ENCODE measurements around the gene CDH24.

Gene CDH24

DNA sequence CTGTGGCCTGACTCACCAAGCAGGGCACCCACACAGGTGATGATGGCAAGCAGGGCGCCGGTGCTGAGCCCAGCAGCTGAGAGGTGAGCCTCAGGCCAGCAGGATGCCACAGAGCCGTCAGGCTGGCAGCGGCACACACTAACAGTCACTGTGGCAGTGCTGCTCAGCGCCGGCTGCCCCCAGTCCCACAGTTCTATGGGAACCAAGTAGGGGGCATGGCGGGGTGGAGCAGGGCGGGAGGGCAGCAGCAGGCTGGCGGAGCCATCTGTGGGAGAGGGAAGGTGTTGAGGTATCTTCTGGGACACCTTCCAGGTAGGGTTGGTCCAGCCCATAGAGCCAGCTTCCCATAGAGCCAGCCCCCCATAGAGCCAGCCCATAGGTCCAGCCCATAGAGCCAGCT is 8.3 kb downstream of the CDH24 start:
- TF ChIP-seq GATA2 (IDR thresholded peaks at IDR 0.05; ENCODE audit: low read depth, low read length) (no peak), GATA3 (IDR thresholded peaks at IDR 0.05; ENCODE audit: low read depth, low read length) (no peak)

DNA sequence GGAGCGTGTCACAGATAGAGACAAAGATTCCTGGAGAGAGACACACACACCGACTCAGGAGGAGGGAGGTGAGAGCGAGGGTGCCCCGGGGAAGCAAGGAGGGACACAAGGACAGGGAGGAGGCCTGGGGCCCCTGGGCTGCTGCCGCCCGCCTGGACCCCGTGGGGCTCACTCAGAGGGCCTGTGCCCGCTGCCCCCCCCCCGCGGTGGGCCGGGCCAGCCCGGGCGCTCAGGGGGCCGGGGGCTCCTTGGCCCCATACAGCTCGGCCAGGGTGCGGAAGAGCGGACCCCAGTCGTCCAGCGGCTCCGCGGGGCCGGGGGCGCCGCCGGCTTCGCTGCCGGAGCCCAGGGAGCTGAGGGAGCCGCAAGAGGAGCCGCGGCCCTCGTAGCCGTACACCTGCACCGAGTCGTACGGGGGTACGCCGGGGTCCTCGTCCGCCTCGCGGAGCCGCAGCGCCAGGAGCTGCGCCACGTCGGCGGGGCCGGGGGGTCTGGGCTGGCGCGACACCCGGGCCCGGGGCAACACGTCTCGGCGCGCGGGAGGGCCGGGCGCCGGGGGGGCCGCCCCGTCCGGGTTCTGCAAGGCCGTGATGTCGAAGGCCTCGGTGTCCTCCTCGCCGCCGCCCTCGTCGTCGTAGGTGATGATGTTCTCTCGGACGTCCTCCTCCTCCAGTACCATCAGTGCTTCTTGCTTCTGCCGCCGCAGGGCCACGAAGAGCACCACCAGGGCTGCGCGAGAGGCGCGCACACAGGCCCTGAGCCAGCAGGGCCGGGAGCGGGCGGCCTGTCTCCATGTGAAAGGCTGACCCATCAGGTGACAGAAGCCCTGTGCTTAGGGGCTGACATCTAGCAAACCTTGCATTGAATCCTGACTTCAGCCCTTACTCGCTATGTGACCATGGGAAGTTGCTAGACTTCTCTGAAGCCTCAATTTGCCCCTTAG is 9.3 kb downstream of the CDH24 start:
- TF ChIP-seq GATA2 (IDR thresholded peaks at IDR 0.05; ENCODE audit: low read depth, low read length) = no peak
- no peak for TF ChIP-seq GATA3 (IDR thresholded peaks at IDR 0.05; ENCODE audit: low read depth, low read length)

DNA sequence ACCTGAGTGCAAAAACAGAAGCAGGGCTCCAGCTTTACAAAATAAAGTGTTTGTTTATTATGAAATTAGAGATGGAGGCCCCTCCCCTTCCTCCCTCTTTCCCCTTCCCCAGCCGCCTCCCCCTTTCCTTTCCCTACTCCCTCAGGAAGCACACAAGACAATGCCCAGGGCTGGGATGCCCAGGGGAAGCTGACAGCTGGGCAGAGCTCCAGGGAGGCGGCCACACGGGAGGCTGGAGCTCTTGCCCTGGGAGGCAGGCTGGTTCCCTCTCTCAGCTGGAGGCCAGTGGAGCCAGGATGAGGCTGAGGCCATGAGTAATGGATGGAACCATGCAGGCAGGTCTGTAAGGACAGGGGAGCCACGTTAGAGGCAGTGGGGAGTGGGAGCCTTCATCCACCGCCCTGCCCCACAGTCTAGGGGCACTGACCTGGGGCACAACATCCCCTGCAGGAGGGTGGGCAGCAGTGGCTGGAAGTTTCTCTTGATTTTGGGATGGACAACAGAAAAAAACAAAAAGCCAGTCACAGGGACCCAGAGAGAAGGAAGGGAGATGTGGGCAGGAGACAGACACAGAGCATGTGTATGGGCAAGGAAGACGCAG is 10.2 kb downstream of the CDH24 start:
- TF ChIP-seq GATA3 (IDR thresholded peaks at IDR 0.05; ENCODE audit: low read depth, low read length) (no peak), GATA2 (IDR thresholded peaks at IDR 0.05; ENCODE audit: low read depth, low read length) (no peak)

DNA sequence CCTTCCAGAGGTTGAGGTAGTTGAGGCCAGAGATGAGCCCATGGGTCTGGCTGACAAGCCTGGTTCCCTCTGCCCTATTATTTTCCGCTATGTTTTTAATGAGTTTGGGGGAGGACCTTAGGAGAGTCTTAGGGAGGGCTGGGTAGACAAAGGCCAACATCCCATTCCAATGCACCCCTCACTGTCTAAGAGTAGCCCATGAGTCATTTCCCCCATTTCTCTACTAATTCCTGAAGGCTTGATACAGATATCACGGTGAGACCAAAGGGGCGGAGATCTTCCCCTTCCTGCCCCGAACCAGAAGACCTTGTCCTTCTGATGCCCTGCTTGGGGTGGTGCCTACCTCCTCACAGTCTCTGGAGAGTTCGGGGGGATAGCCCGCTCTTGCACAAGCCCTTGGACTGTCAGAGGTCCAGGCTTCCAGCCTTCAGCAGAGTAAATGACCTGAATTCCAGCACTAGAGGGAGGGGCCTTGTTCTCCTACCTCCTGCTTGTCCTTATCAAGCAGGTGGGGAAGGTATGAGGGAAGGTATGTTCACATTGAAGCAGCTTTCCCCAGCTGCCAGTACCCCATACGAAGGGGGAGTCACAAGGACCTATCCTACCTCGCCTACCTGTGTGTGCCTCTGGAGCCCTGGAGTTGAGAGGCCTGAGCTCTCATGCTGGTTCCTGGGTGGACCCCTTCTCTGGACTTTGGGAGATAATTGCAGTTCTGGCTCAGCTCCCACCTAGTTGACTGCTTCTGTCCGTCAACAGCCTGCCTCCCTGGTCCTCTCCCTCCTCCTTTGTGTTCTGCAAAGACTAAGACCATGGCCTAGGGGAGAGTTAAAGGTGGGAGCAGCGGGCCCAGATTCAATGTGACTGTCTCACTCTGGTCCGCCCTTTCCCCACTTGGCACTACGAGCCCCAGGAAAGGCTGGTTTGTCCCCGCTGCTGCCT is 11.6 kb downstream of the CDH24 start:
- no peak for TF ChIP-seq GATA3 (IDR thresholded peaks at IDR 0.05; ENCODE audit: low read depth, low read length)
- no peak for TF ChIP-seq GATA2 (IDR thresholded peaks at IDR 0.05; ENCODE audit: low read depth, low read length)

DNA sequence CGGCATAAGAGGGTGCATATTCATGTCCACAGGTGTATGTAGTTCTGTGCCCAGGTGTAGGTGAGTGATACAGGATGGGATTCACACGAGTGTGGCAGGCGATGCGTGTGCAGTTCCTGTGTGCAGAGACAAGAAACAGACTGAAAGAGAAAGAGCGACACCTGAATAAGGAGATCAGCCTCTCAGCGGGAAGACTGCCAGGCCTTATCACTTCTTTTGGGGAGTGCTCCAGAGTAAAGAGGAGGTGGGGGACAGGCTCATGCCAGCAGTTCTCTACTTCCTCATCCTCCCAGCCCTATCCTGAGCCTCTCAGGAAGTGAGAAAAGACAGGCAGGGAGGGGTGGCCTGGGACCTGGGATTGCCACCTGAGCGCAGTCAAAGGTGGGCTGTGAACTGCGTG is 12.5 kb downstream of the CDH24 start:
- TF ChIP-seq GATA3 (IDR thresholded peaks at IDR 0.05; ENCODE audit: low read depth, low read length) (no peak), GATA2 (IDR thresholded peaks at IDR 0.05; ENCODE audit: low read depth, low read length) (no peak)

DNA sequence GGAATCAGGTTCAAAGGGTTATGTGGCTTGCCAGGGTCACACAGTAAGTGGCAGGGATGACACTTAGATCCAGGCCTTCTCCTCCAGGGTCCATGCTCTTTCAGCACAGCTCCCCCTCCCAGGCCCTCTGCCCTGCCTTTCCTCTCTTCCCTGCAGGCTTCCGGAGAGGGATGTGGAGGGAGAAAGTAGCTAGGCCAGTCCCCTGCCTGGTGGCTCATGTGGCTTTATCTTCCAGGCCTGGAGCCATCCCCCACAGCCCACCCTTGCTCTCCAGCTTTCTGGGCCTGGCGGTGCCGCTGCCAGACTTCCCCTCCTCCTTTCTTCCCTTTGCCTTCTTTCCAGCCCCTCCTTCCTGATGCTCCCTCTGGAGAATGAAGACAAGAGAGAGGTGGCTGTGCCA is 13.6 kb downstream of the CDH24 start:
- TF ChIP-seq GATA2 (IDR thresholded peaks at IDR 0.05; ENCODE audit: low read depth, low read length) (no peak), GATA3 (IDR thresholded peaks at IDR 0.05; ENCODE audit: low read depth, low read length) (no peak)

DNA sequence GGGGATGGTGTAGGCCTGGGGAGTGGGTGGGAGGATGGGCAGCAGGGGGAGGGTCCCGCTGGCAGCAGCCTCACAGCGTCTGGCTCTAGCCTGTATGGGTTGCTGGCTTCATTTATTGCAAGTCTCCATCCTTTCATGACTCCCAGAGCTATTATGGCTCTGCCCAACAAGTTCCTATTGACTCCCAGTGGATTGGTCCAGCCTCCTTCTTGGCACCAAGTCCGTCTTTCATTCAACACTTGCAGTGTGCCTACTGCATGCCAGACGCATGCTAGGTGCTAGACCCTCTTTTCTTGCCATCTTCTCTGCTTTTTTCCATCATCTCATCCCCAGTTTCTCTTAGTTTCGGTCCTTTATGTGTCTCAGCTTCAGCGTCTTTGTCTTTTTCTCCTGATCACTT is 14.2 kb downstream of the CDH24 start:
- TF ChIP-seq GATA2 (IDR thresholded peaks at IDR 0.05; ENCODE audit: low read depth, low read length) (no peak), GATA3 (IDR thresholded peaks at IDR 0.05; ENCODE audit: low read depth, low read length) (no peak)

DNA sequence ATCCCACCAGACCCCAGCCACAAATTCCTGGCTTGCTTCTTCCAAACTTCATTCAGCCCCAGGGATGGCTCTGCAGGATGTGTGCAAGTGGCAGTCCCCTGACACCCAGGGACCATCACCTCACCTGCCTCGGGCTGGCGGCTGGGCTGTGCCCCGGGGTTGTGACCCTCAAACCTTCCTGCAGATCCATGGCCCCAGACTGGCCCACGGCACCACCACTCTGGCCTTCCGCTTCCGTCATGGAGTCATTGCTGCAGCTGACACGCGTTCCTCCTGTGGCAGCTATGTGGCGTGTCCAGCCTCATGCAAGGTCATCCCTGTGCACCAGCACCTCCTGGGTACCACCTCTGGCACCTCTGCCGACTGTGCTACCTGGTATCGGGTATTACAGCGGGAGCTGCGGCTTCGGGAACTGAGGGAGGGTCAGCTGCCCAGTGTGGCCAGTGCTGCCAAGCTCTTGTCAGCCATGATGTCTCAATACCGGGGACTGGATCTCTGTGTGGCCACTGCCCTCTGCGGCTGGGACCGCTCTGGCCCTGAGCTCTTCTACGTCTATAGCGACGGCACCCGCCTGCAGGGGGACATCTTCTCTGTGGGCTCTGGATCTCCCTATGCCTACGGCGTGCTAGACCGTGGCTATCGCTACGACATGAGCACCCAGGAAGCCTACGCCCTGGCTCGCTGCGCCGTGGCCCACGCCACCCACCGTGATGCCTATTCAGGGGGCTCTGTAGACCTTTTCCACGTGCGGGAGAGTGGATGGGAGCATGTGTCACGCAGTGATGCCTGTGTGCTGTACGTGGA is 15.0 kb downstream of the CDH24 start, which contains the start of gene PSMB11:
Gene PSMB11, plus strand, starts transcription at position 51 of the 804 bp plus-strand sequence. Its CDS starts 14 bp downstream, at position 65.
- TF ChIP-seq GATA2 (IDR thresholded peaks at IDR 0.05; ENCODE audit: low read depth, low read length) (no peak), GATA3 (IDR thresholded peaks at IDR 0.05; ENCODE audit: low read depth, low read length) (no peak)

DNA sequence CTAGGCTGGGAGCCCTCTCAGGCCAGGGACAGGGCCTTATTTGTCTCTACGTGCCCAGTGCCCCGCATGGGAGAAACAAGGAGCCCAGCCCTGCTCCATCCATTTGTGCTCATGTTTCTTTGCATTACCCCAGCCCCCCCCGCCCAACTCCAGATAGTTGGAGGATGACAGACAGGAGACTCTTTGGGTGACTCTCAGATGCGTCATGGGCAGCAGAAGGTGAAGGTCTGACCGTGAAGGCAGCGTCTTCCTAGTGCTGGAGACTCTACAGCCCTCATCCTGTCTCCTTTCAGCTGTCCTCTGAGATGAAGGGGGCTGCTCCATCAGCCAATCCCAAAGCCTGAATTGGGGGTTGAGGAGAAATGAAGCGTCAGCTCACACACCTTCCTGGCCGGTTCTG is 15.6 kb downstream of the CDH24 start:
- no peak for TF ChIP-seq GATA3 (IDR thresholded peaks at IDR 0.05; ENCODE audit: low read depth, low read length)
- no peak for TF ChIP-seq GATA2 (IDR thresholded peaks at IDR 0.05; ENCODE audit: low read depth, low read length)

DNA sequence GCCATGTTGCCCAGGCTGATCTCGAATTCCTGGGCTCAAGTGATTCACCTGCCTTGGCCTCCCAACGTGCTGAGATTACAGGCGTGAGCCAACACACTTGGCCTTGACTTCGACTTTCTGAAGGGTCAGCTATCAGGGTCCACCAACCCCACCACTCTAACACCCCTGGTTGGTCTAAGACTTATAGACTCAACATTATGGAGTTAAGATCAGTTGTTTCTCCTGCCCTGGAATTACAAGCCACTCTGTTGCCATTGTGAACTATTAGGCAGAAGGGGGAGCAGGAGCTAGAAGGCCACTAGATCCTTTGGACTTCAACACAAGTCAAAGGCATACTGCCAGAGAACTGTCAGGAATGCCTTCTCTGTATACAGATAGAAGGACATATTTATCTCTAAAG is 17.2 kb downstream of the CDH24 start:
- no peak for TF ChIP-seq GATA2 (IDR thresholded peaks at IDR 0.05; ENCODE audit: low read depth, low read length)

DNA sequence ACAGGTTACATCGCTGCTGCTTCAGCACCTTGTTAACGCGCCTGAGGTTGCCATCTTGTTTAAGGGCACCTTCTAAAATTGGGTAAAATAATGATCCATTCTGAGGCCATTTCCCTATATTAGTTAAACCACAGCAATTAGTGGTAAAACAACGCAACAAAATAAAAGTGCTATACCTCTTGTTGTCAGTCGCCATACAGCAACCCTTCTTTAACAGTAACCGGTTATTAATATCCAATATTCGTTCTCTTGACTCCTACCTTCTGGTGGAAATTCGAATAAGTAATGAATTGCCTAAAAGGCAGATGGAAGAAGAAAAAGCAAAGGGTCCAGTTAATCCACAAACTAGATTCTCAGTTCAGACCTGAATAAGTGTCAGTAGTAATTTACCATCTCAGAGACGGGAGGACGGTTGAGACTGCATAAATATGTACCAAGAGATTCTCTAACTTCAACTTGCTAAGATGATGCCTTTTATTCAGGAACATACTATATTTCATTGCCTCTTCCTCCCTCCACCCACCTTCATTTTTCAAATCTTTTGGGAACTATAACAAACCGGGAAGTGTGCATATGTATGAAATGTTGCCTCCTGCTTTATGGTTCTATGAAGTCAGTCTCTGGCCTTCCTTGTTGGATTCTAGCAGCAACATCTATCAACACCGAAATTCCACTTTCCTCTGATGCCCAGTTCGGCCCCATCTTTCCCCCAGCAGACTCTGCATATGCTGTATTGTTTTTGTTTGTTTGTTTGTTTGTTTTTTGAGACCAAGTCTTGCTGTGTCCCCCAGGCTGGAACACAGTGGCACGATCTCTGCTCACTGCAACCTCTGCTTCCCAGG is 21.8 kb downstream of the CDH24 start:
- no peak for TF ChIP-seq GATA2 (IDR thresholded peaks at IDR 0.05; ENCODE audit: low read depth, low read length)
- TF ChIP-seq GATA3 (IDR thresholded peaks at IDR 0.05; ENCODE audit: low read depth, low read length) = no peak

DNA sequence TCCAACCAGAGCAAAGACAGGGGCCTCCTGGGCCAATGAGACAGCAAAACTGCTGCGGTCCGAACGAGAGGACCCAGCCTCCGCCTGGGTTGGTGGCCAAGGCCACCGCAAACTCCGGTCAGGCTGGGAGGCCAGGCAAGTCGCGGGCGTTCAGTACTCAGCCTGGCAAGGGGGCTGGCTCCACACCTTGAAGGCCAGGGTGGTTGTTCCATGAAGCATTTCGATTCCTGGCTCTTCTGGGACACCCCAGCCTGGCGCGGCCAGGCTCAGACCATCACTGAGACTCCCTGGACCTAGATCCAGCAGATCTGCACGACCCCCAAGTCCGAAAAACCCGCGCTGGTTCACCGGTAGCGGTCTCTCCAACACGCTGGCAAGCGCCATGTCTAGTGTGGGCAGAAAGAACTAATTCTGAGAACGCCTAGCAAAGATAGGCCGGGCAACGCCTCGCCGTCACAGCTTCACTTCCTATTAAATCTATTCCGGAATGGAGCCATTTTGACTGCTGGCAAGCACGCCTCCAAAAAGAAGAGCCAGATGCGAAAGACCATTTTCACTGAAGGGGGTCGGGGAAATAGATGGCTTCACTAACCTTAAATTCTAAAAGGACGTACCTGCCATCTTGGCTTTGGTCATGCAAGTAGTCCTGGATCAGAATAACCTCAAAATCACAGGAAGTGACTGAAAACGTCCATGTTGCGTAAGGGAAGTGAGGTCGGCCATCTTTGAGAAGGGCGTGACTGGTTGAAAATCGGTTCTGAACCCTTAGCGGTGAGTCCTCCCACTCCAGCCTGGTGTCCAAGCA is 22.6 kb downstream of the CDH24 start, which contains the start of gene PSMB5:
Gene PSMB5, minus strand, starts transcription at position 403 of the 805 bp plus-strand sequence. Its CDS starts 19 bp downstream, at position 384.
- TF ChIP-seq GATA3 (IDR thresholded peaks at IDR 0.05; ENCODE audit: low read depth, low read length) = no peak
- TF ChIP-seq GATA2 (IDR thresholded peaks at IDR 0.05; ENCODE audit: low read depth, low read length) = no peak

Data from SH-SY5Y (cell line).